Pons (tissue), 1 donor: ENCODE results near the gene ADAM19.

Source experiments
- DNase-seq: peaks from one replicate; pipeline ENCODE4 v3.0.0-alpha.2; 2016; ENCODE audit warnings: low spot score

Gene ADAM19

GRCh38 chr5:157575381-157576020, at the start of gene ADAM19:
Gene ADAM19, minus strand, starts transcription at chr5:157575775. Its CDS starts 79 bp downstream, at chr5:157575696.
- DNase-seq, result no peak

- no peak for DNase-seq
Observed at GRCh38 chr5:157624144-157624543, 48.6 kb upstream of the ADAM19 start.

GRCh38 chr5:157620776-157621175, 45.2 kb upstream of the ADAM19 start:
- DNase-seq, result no peak

- no peak for DNase-seq
Observed at GRCh38 chr5:157618191-157618765, 42.7 kb upstream of the ADAM19 start.

GRCh38 chr5:157616785-157617184, 41.2 kb upstream of the ADAM19 start:
- DNase-seq, result no peak

GRCh38 chr5:157613385-157614245, 38.0 kb upstream of the ADAM19 start:
- DNase-seq, result no peak

- DNase-seq, result no peak
Observed at GRCh38 chr5:157612581-157612980, 37.0 kb upstream of the ADAM19 start.

GRCh38 chr5:157611571-157612476, 36.2 kb upstream of the ADAM19 start:
- DNase-seq, result no peak

- DNase-seq, result no peak
Observed at GRCh38 chr5:157610990-157611389, 35.4 kb upstream of the ADAM19 start.

- no peak for DNase-seq
Observed at GRCh38 chr5:157608972-157609565, 33.5 kb upstream of the ADAM19 start.

- DNase-seq, result no peak
Observed at GRCh38 chr5:157607371-157608161, 32.0 kb upstream of the ADAM19 start.

GRCh38 chr5:157606046-157606445, 30.5 kb upstream of the ADAM19 start:
- DNase-seq, result no peak

- no peak for DNase-seq
Observed at GRCh38 chr5:157603333-157604190, 28.0 kb upstream of the ADAM19 start.

GRCh38 chr5:157602505-157602904, 26.9 kb upstream of the ADAM19 start:
- DNase-seq, result no peak

- DNase-seq, result no peak
Observed at GRCh38 chr5:157600252-157600651, 24.7 kb upstream of the ADAM19 start.

- DNase-seq, result no peak
Observed at GRCh38 chr5:157599565-157599964, 24.0 kb upstream of the ADAM19 start.

GRCh38 chr5:157598350-157598936, 22.9 kb upstream of the ADAM19 start:
- DNase-seq, result no peak

GRCh38 chr5:157597277-157597676, 21.7 kb upstream of the ADAM19 start:
- DNase-seq, result no peak

GRCh38 chr5:157596487-157596886, 20.9 kb upstream of the ADAM19 start:
- no peak for DNase-seq
